GM21526 (cell line): ENCODE results near the gene UQCRFS1.
"Not testable (repeated sequence)": the region's sequence is repeated elsewhere in the genome, so short reads cannot be mapped to it uniquely, and the experiment has no call there.

ENCODE experiments used
- ATAC-seq: cut with Tn5 transposase; IDR thresholded peaks from one replicate; pipeline ENCODE4 v1.9.1; 2021; ENCODE audit warnings: moderate library complexity; ENCODE audit not compliant: unreplicated experiment, low FRiP score

UQCRFS1 gene

GRCh38 chr19:29212648-29213573, at the start of gene UQCRFS1:
Gene UQCRFS1 (minus strand): TSS chr19:29213151. CDS start chr19:29213118, 33 bp downstream.
- peak; percentile 94 for ATAC-seq

- no peak for ATAC-seq
Observed at GRCh38 chr19:29262085-29262484, 49.1 kb upstream of the UQCRFS1 start.

GRCh38 chr19:29260477-29261317, 47.7 kb upstream of the UQCRFS1 start:
- no peak for ATAC-seq

GRCh38 chr19:29259867-29260281, 46.9 kb upstream of the UQCRFS1 start:
- no peak for ATAC-seq

- ATAC-seq = no peak
Observed at GRCh38 chr19:29259153-29259552, 46.2 kb upstream of the UQCRFS1 start.

- no peak for ATAC-seq
Observed at GRCh38 chr19:29256516-29256915, 43.6 kb upstream of the UQCRFS1 start.

GRCh38 chr19:29255912-29256311, 43.0 kb upstream of the UQCRFS1 start:
- no peak for ATAC-seq

- ATAC-seq = no peak
Observed at GRCh38 chr19:29255006-29255405, 42.1 kb upstream of the UQCRFS1 start.

GRCh38 chr19:29249798-29250197, 36.8 kb upstream of the UQCRFS1 start:
- not testable (repeated sequence) for ATAC-seq

- ATAC-seq = no peak
Observed at GRCh38 chr19:29248332-29248844, 35.4 kb upstream of the UQCRFS1 start.

GRCh38 chr19:29247872-29248271, 34.9 kb upstream of the UQCRFS1 start:
- no peak for ATAC-seq

- ATAC-seq = no peak
Observed at GRCh38 chr19:29247471-29247870, 34.5 kb upstream of the UQCRFS1 start.

GRCh38 chr19:29247051-29247450, 34.1 kb upstream of the UQCRFS1 start:
- ATAC-seq = no peak

GRCh38 chr19:29245215-29245614, 32.3 kb upstream of the UQCRFS1 start:
- no peak for ATAC-seq

GRCh38 chr19:29241324-29241723, 28.4 kb upstream of the UQCRFS1 start:
- ATAC-seq = no peak

- no peak for ATAC-seq
Observed at GRCh38 chr19:29239213-29239776, 26.3 kb upstream of the UQCRFS1 start.

GRCh38 chr19:29233591-29233990, 20.6 kb upstream of the UQCRFS1 start:
- no peak for ATAC-seq

GRCh38 chr19:29232315-29232852, 19.4 kb upstream of the UQCRFS1 start:
- no peak for ATAC-seq

GRCh38 chr19:29231306-29231705, 18.4 kb upstream of the UQCRFS1 start:
- ATAC-seq = not testable (repeated sequence)

GRCh38 chr19:29217616-29218015, 4.7 kb upstream of the UQCRFS1 start:
- ATAC-seq = no peak
